ENCODE data around the gene ZNF780B. TPM values are rescaled to one million over a fixed set of nuclear protein-coding genes. Genes with fewer than 3 reads are reported as not detected.

ZNF780B gene
- total and polyA plus RNA-seq, 7 experiments from 2014 or later = 12.0 to 85.2 (median 23.9) TPM

DNA sequence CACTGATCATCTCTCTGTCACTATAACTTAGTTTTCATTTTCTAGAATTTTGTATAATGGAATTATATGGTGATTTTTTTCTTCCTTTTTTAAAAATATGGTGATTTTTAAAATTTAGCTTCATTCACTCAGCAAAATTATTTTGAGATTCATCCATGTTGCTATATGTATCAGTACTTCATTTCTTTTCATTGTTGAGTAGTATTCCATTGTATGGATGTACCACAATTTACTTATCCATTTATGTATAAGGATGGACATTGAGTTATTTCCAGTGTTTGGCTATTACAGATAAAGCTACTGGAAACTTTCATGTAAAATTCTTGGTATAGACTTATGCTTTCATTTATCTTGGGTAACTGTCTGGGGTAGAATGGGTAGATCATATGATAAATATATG lies 46.4 kb downstream of the ZNF780B start:
- CTCF ChIA-PET = no interaction called here
- H3K4me3 ChIP-seq (ENCODE audit: low read length) = no peak overlapping the region

DNA sequence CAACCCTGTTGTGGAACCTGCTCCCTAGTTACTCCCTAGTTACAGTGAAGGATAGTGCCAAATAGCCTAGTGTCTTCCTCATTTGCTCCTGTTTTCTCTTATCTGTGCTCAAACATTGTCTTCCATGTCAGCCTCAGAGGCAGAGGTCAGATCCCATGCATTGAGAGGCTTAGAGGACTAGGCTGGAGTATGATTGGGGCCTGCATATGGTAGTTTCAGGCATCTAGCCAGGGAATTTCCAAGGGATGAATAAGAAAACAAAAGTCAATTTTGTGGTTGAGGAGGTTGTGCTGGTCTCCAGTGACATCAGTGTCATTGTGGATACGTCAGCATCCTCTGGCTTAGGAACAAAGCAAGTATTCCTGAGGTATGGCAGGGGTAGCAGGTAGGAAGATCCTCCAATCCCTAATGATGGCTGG lies 49.7 kb downstream of the ZNF780B start:
- Histone ChIP-seq H3K27ac (ENCODE audit: low read depth, low read length) (no peak overlapping the region), H3K36me3 (ENCODE audit: control insufficient read depth in 2 of 3, insufficient read depth in 3 of 3, low read length in 3 of 3) (peaks cover 5 to 41% (median 10%) of the 10 kb centered on the region in 3 experiments), H3K9me3 (ENCODE audit: control insufficient read depth in 2 of 3, low read length in 3 of 3) (no peaks in the 10 kb centered on the region), H3K27me3 (ENCODE audit: control insufficient read depth in 2 of 2, insufficient read depth in 2 of 2, low read length in 2 of 2) (no peaks in the 10 kb centered on the region), H3K4me3 (ENCODE audit: low read length) (no peak overlapping the region), H3K4me1 (ENCODE audit: control insufficient read depth in 2 of 2, insufficient read depth in 2 of 2, low read length in 2 of 2) (no peaks in the 10 kb centered on the region)
- peaks cover 2 to 26% (median 11%) of the 10 kb centered on the region in 11 donors for H3K9me3 Mint-ChIP-seq
- no peak for DNase-seq
- peaks cover 19 to 57% (median 55%) of the 10 kb centered on the region in 5 donors for H3K36me3 Mint-ChIP-seq
- H3K4me3 Mint-ChIP-seq = no peak overlapping the region
- no peak for ATAC-seq
- intact Hi-C loops (cut with micrococcal nuclease) = no loop called here
- no peak overlapping the region for H3K27ac Mint-ChIP-seq
- ChIA-PET POLR2A (no interaction called here), CTCF (no interaction called here)
- H3K4me1 Mint-ChIP-seq = peaks cover 0 to 6% (median 0%) of the 10 kb centered on the region in 7 donors
- no peaks in the 10 kb centered on the region for H3K27me3 Mint-ChIP-seq

More for the DNA sequence above, 46.4 kb downstream of the ZNF780B start:
- Mint-ChIP-seq H3K4me1 (peaks cover 0 to 6% (median 0%) of the 10 kb centered on the region in 7 donors), H3K4me3 (no peak overlapping the region), H3K9me3 (peaks cover 5 to 49% (median 33%) of the 10 kb centered on the region in 11 donors), H3K27me3 (no peaks in the 10 kb centered on the region), H3K27ac (no peak overlapping the region), H3K36me3 (peaks cover 39 to 89% (median 85%) of the 10 kb centered on the region in 5 donors)
- Histone ChIP-seq H3K4me1 (ENCODE audit: control insufficient read depth in 2 of 2, insufficient read depth in 2 of 2, low read length in 2 of 2) (no peaks in the 10 kb centered on the region), H3K36me3 (ENCODE audit: control insufficient read depth in 2 of 3, insufficient read depth in 3 of 3, low read length in 3 of 3) (peaks cover 5 to 62% (median 10%) of the 10 kb centered on the region in 3 experiments), H3K27me3 (ENCODE audit: control insufficient read depth in 2 of 2, insufficient read depth in 2 of 2, low read length in 2 of 2) (no peaks in the 10 kb centered on the region), H3K9me3 (ENCODE audit: control insufficient read depth in 2 of 3, low read length in 3 of 3) (peaks cover 0 to 17% (median 3%) of the 10 kb centered on the region in 3 experiments), H3K27ac (ENCODE audit: low read depth, low read length) (no peak overlapping the region)
- ATAC-seq (no peak), DNase-seq (no peak)
- intact Hi-C loops (cut with micrococcal nuclease) = no loop called here
- POLR2A ChIA-PET = no interaction called here

GRCh38 chr19:40005691-40006272 lies 50.2 kb downstream of the ZNF780B start:
- no peak overlapping the region for H3K4me3 Mint-ChIP-seq
- Histone ChIP-seq H3K9me3 (ENCODE audit: control insufficient read depth in 2 of 3, low read length in 3 of 3) (no peaks in the 10 kb centered on the region), H3K27me3 (ENCODE audit: control insufficient read depth in 2 of 2, insufficient read depth in 2 of 2, low read length in 2 of 2) (no peaks in the 10 kb centered on the region), H3K4me3 (ENCODE audit: low read length) (no peak overlapping the region), H3K36me3 (ENCODE audit: control insufficient read depth in 2 of 3, insufficient read depth in 3 of 3, low read length in 3 of 3) (peaks cover 5 to 38% (median 10%) of the 10 kb centered on the region in 3 experiments), H3K27ac (ENCODE audit: low read depth, low read length) (no peak overlapping the region), H3K4me1 (ENCODE audit: control insufficient read depth in 2 of 2, insufficient read depth in 2 of 2, low read length in 2 of 2) (no peaks in the 10 kb centered on the region)
- DNase-seq = no peak
- intact Hi-C loops (cut with micrococcal nuclease) = no loop called here
- H3K4me1 Mint-ChIP-seq = peaks cover 0 to 6% (median 0%) of the 10 kb centered on the region in 7 donors
- H3K9me3 Mint-ChIP-seq = peaks cover 2 to 24% (median 11%) of the 10 kb centered on the region in 11 donors
- ATAC-seq = no peak
- H3K27ac Mint-ChIP-seq = no peak overlapping the region
- H3K36me3 Mint-ChIP-seq = peaks cover 18 to 54% (median 50%) of the 10 kb centered on the region in 5 donors
- ChIA-PET CTCF (no interaction called here), POLR2A (no interaction called here)
- H3K27me3 Mint-ChIP-seq = no peaks in the 10 kb centered on the region

DNA sequence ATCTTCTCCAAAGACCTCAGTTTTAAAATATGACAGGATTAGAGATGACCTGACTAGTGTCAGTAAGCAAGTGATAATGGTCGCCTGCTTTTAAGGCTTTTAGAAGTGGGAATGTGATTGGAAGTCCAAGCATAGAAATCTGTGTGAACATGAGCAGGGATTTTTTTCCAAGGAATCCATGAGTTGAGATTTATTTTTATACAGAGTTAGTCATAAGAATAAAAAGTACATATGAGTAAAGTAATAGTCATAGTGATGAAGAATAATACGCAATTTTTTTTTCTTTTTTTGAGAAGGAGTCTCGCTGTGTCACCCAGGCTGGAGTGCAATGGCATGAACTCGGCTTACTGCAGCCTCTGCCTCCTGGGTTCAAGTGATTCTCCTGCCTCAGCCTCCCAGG lies 57.5 kb downstream of the ZNF780B start:
- H3K4me3 Mint-ChIP-seq = peak overlapping the region in 9 of 10 donors; percentile 39 to 100 (median 92)
- peaks cover 0 to 34% (median 11%) of the 10 kb centered on the region in 5 donors for H3K36me3 Mint-ChIP-seq
- no peak for DNase-seq
- Histone ChIP-seq H3K27ac (ENCODE audit: low read depth, low read length) (peak overlapping the region; percentile 85), H3K36me3 (ENCODE audit: control insufficient read depth in 2 of 3, insufficient read depth in 3 of 3, low read length in 3 of 3) (no peaks in the 10 kb centered on the region), H3K27me3 (ENCODE audit: control insufficient read depth in 2 of 2, insufficient read depth in 2 of 2, low read length in 2 of 2) (no peaks in the 10 kb centered on the region), H3K4me1 (ENCODE audit: control insufficient read depth in 2 of 2, insufficient read depth in 2 of 2, low read length in 2 of 2) (peaks cover 10 to 13% of the 10 kb centered on the region in 2 donors), H3K9me3 (ENCODE audit: control insufficient read depth in 2 of 3, low read length in 3 of 3) (peaks cover 0 to 10% (median 0%) of the 10 kb centered on the region in 3 experiments), H3K4me3 (ENCODE audit: low read length) (no peak overlapping the region)
- intact Hi-C loops (cut with micrococcal nuclease) = no loop called here
- POLR2A ChIA-PET = interaction anchor here (3.0 kb wide), 1 partner anchor 92 kb away, joined by 16 read pairs; the partner anchor contains the start of gene ZNF780A
- no peak for ATAC-seq
- no peaks in the 10 kb centered on the region for H3K27me3 Mint-ChIP-seq
- peaks cover 16 to 45% (median 32%) of the 10 kb centered on the region in 7 donors for H3K4me1 Mint-ChIP-seq
- H3K9me3 Mint-ChIP-seq = peaks cover 0 to 16% (median 2%) of the 10 kb centered on the region in 11 donors
- CTCF ChIA-PET = no interaction called here
- H3K27ac Mint-ChIP-seq = peak overlapping the region in 8 of 9 donors; percentile 81 to 100 (median 94)

DNA sequence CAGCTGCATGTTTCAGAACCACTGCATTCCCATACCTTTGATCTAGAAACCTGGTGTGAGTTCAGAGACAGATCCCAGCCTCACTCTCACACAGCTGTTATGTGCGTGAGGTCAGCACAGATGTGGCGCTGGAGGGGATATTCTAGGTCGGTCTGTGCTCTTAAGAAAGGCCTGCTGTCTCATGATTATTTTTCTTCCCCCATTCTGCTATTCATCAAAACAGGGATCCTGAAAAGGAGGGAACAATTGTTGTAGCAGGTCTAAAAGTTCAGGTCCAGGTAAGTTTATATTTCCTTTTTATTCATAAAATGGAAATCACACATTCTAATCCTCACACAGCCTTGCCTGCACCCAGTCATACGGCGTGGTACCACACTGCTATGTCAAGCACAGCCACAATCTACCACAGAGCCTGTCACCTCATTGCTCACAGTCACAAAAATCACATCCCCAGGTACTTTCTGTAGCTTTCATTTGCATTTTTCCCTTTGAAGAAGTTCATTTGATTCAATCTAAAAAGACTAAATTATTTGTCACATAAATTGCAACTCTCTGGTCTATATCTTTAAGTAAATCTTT lies 58.3 kb downstream of the ZNF780B start:
- DNase-seq (peak in 2 of 9 donors; percentile 3 to 37), ATAC-seq (no peak)
- Histone ChIP-seq H3K36me3 (ENCODE audit: control insufficient read depth in 2 of 3, insufficient read depth in 3 of 3, low read length in 3 of 3) (no peaks in the 10 kb centered on the region), H3K27ac (ENCODE audit: low read depth, low read length) (peak overlapping the region; percentile 85), H3K9me3 (ENCODE audit: control insufficient read depth in 2 of 3, low read length in 3 of 3) (peaks cover 0 to 16% (median 0%) of the 10 kb centered on the region in 3 experiments), H3K27me3 (ENCODE audit: control insufficient read depth in 2 of 2, insufficient read depth in 2 of 2, low read length in 2 of 2) (no peaks in the 10 kb centered on the region), H3K4me1 (ENCODE audit: control insufficient read depth in 2 of 2, insufficient read depth in 2 of 2, low read length in 2 of 2) (peaks cover 10 to 13% of the 10 kb centered on the region in 2 donors), H3K4me3 (ENCODE audit: low read length) (peak overlapping the region; percentile 91)
- Mint-ChIP-seq H3K36me3 (peaks cover 4 to 42% (median 17%) of the 10 kb centered on the region in 5 donors), H3K27ac (peak overlapping the region; percentile 84 to 100 (median 95)), H3K27me3 (no peaks in the 10 kb centered on the region), H3K4me3 (peak overlapping the region; percentile 87 to 100 (median 95)), H3K4me1 (peaks cover 19 to 49% (median 35%) of the 10 kb centered on the region in 7 donors), H3K9me3 (peaks cover 0 to 24% (median 5%) of the 10 kb centered on the region in 11 donors)
- intact Hi-C loops (cut with micrococcal nuclease) = loop anchor here (1.0 to 2.0 kb wide), 7 partner anchors 26 to 287 kb away; partner anchors contain the start of genes ZNF780A (in 2 of the 2), AKT2 (in 1 of the 2), PSMC4 (in 1 of the 2) and ZNF780B (in 1 of the 2)
- POLR2A ChIA-PET = interaction anchor here (0.5 to 3.0 kb wide), 8 partner anchors 12 to 1557 kb away, joined by 3 to 28 read pairs (median 7); partner anchors contain the start of genes DYRK1B, PSMC4, ZNF780A and ZNF780B
- CTCF ChIA-PET = interaction anchor here (1.3 kb wide), 1 partner anchor 27 kb away, joined by 5 read pairs; the partner anchor contains the start of gene PSMC4

DNA sequence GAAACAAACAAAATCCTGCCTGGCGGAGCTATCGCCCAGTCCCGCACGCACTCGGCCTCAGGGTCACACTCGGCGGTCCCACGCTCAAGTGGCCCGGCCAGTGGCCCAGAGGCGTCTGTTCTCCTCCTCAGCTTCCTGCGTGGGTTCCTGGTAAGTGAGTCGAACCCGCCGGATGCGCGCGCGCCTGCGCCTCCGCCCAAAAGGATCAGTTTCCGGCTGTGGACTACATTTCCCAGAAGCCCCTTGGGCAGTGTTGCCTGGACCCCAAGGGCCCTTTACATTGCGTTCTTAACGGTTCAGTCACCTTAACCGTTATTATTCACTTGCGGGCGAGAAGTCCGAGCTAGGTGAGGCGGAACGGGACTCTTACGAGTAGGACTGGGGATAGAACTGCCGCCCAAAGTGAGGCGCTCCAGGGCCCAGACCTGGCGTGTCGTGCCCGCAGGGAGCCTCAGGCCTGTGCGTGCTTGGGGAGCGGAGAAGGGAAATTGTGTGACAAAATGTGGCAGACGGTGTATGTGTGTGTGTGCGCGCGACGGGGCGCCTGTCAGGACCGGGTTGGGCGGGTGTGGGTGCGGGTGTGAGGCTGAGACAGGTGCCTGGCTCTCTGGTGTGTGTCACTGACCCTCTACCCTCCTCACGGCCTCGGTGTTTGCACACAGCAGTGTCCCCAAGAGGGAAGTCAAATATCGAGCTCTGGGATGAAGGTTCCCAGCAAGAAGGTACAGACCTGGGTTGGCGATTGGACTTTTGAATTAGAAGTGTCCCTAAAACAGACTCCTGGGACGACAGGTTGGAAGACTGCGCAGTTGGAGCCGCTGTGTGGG lies 59.0 kb downstream of the ZNF780B start, which contains the start of gene ZNF546:
ZNF546 (plus strand) TSS at position 250 of the 827 bp plus-strand sequence. CDS start 1,267 bp downstream, outside the sequence.
- Histone ChIP-seq H3K36me3 (ENCODE audit: control insufficient read depth in 2 of 3, insufficient read depth in 3 of 3, low read length in 3 of 3) (no peaks in the 10 kb centered on the region), H3K9me3 (ENCODE audit: control insufficient read depth in 2 of 3, low read length in 3 of 3) (peaks cover 0 to 16% (median 0%) of the 10 kb centered on the region in 3 experiments), H3K4me1 (ENCODE audit: control insufficient read depth in 2 of 2, insufficient read depth in 2 of 2, low read length in 2 of 2) (peaks cover 10 to 13% of the 10 kb centered on the region in 2 donors), H3K4me3 (ENCODE audit: low read length) (peak within 1 kb of the TSS; percentile 91), H3K27me3 (ENCODE audit: control insufficient read depth in 2 of 2, insufficient read depth in 2 of 2, low read length in 2 of 2) (no peaks in the 10 kb centered on the region), H3K27ac (ENCODE audit: low read depth, low read length) (peak within 1 kb of the TSS; percentile 85)
- Mint-ChIP-seq H3K4me1 (peaks cover 20 to 56% (median 41%) of the 10 kb centered on the region in 7 donors), H3K36me3 (peaks cover 4 to 47% (median 17%) of the 10 kb centered on the region in 5 donors), H3K4me3 (peak within 1 kb of the TSS; percentile 87 to 100 (median 95)), H3K27ac (peak within 1 kb of the TSS; percentile 84 to 100 (median 95)), H3K9me3 (peaks cover 0 to 24% (median 6%) of the 10 kb centered on the region in 11 donors), H3K27me3 (no peaks in the 10 kb centered on the region)
- ATAC-seq (peak; percentile 96), DNase-seq (peak; percentile 67 to 91 (median 90))
- ChIA-PET POLR2A (interaction anchor here (0.5 to 3.0 kb wide), 15 partner anchors 11 to 1558 kb away, joined by 3 to 28 read pairs (median 4); partner anchors contain the start of genes DYRK1B, PSMC4, ZNF780A and ZNF780B), CTCF (interaction anchor here (0.6 to 1.3 kb wide), 2 partner anchors 26 to 986 kb away, joined by 3 to 5 read pairs; partner anchors contain the start of gene PSMC4)
- intact Hi-C loops (cut with micrococcal nuclease) = loop anchor here (1.0 to 2.0 kb wide), 11 partner anchors 26 to 288 kb away; partner anchors contain the start of genes PSMC4 (in 2 of the 2), ZNF780A (in 2 of the 2), AKT2 (in 1 of the 2) and DYRK1B (in 1 of the 2)
